H7 (cell line): Measurements from ENCODE around the gene PUS1. TPM values are rescaled to one million over a fixed set of nuclear protein-coding genes. Genes with fewer than 3 reads are reported as not detected.
A peak's percentile ranks its signal among the peaks of the same experiment; 100 is the strongest.
"Not testable (repeated sequence)": the region's sequence is repeated elsewhere in the genome, so short reads cannot be mapped to it uniquely, and the experiment has no call there.

Experiments used
- DNase-seq: peaks from one replicate; pipeline ENCODE4 v3.0.0; 2012
- H3K27me3 ChIP-seq: 2 replicates; pipeline ENCODE4 v1.6.0; 2011; ENCODE audit warnings: mild to moderate bottlenecking, low read length; ENCODE audit not compliant: control insufficient read depth, insufficient read depth
- H3K36me3 ChIP-seq: replicated peaks from 2 replicates; pipeline ENCODE4 v1.5.1; 2011; ENCODE audit warnings: low read length; ENCODE audit not compliant: control insufficient read depth, insufficient read depth
- H3K4me3 ChIP-seq: 2 replicates; pipeline ENCODE4 v1.5.1; 2011; ENCODE audit warnings: low read depth, mild to moderate bottlenecking, control low read depth, low read length, moderate library complexity; ENCODE audit not compliant: insufficient read depth
- total RNA-seq: library from RNA; depleted of rRNA; stranded (reverse); fragments of >200 nt; shearing (Covaris generic); gene quantifications from 2 replicates; pipeline ENCODE4 v1.2.3, GENCODE V29; 2014

PUS1 gene
- total RNA-seq, 1 experiment from 2014 or later = 31.1 TPM

DNA sequence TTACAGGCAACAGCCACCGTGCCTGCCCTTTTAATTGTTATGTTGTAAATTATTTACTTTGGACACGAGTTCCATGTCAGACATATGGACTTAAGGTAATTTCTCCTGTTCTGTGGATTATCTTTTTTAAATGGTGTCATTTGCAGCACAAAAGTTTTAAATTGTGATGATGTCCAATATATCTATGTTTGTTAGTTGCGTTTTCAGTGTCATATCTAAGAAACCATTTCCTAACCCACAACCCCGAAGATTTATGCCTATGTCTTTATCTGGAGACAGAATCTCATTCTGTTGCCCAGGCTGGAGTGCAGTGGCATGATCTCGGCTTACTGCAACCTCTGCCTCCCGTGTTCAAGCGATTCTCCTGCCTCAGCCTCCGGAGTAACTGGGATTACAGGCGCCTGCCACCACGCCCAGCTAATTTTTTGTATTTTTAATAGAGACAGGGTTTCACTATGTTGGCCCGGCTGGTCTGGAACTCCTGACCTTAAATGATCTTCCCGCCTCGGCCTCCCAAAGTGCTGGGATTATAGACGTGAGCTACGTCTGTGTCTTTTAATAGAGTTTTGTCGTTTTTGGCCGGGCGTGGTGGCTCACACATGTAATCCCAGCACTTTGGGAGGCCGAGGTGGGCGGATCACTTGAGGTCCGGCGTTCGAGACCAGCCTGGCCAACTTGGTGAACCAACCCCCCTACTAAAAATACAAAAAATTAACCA lies 19.8 kb downstream of the PUS1 start:
- peak overlapping the region; percentile 48 for H3K4me3 ChIP-seq
- not testable (repeated sequence) for H3K36me3 ChIP-seq, H3K27me3 ChIP-seq, DNase-seq

- Histone ChIP-seq H3K36me3 (peaks cover 1% of the 10 kb centered on the region; the same call in 1 of the 2 replicates), H3K27me3 (no peaks in the 10 kb centered on the region), H3K4me3 (peak within 1 kb of the TSS; percentile 91)
- peak; percentile 99 for DNase-seq
Measured at GRCh38 chr12:131949431-131950181, 20.5 kb downstream of the PUS1 start, which contains the start of gene EP400. TSS of gene EP400 (plus strand) at chr12:131949942. CDS start at chr12:131960620, 10,678 bp downstream.

DNA sequence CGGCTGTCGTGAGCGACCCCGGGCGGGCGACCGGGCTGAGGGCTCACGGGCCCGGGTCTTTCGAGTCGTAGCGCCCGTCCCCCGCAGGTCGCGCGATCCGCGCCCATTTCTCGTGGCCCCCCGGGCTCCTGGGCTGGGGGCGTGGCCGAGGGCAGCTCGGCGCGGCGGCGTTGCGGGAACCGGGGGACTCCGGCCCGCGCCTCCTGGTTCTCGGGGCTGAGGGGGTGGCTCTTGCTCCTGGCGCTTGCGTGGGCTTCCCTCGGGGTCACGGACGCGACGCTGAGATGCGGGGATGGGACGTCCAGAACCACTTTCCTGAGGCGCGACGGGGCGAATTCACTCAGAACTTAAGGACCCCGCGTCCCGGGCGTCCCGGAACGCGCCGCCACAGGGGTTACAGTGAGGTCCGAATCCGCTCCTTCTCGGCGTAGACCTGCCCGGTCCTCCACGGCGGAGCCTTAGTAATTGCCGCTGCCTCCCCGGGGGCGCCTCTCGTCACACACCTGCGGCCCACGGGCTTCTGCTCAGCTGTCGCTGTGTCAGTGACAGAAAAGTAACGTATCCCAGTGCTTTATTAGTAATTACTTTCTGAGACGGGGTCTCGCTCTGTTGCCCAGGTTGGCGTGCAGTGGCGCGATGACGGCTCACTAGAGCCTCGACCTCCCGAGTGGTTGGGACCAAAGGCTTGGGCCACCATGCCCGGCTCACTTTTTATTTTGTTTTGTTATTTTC lies 21.3 kb downstream of the PUS1 start:
- Histone ChIP-seq H3K27me3 (no peaks in the 10 kb centered on the region), H3K4me3 (peak overlapping the region; percentile 91), H3K36me3 (no peaks in the 10 kb centered on the region)
- DNase-seq = peak; percentile 87

- DNase-seq, H3K36me3 ChIP-seq, H3K27me3 ChIP-seq, H3K4me3 ChIP-seq: not testable (repeated sequence)
Measured at GRCh38 chr12:131953810-131954209, 24.7 kb downstream of the PUS1 start.

DNA sequence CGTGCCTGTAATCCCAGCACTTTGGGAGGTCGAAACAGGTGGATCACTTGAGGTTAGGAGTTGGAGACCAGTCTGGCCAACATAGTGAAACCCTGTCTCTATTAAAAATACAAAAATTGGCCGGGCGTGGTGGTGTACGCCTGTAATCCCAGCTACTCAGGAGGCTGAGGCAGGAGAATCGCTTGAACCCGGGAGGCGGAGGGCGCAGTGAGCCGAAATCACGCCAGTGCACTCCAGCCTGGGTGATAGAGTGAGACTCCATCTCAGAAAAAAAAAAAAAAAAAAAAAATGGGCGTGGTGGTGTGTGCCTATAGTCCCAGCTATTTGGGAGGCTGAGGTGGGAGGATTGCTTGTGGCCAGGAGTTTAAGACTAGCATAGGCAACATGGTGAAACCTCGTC lies 25.4 kb downstream of the PUS1 start:
- not testable (repeated sequence) for H3K36me3 ChIP-seq, H3K4me3 ChIP-seq, H3K27me3 ChIP-seq, DNase-seq

- no peak for DNase-seq
- H3K36me3 ChIP-seq = peaks cover 7% of the 10 kb centered on the region
- no peaks in the 10 kb centered on the region for H3K27me3 ChIP-seq
- no peak overlapping the region for H3K4me3 ChIP-seq
Measured at GRCh38 chr12:131959116-131959515, 30.0 kb downstream of the PUS1 start.

GRCh38 chr12:131959641-131960589 lies 30.8 kb downstream of the PUS1 start:
- Histone ChIP-seq H3K36me3 (peaks cover 8% of the 10 kb centered on the region), H3K4me3 (no peak overlapping the region), H3K27me3 (no peaks in the 10 kb centered on the region)
- DNase-seq = no peak

GRCh38 chr12:131960590-131961325 lies 31.7 kb downstream of the PUS1 start:
- H3K36me3 ChIP-seq, H3K27me3 ChIP-seq, H3K4me3 ChIP-seq, DNase-seq: not testable (repeated sequence)

DNA sequence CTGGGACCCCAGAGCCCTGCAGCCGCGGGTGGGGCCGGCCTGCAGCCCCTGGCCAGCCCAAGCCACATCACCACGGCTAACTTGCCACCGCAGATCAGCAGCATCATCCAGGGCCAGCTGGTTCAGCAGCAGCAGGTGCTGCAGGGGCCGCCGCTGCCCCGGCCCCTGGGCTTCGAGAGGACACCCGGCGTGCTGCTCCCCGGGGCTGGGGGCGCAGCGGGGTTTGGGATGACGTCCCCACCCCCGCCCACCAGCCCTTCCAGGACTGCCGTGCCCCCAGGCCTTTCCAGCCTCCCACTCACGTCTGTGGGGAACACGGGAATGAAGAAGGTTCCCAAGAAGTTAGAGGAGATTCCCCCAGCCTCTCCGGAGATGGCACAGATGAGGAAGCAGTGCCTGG lies 32.3 kb downstream of the PUS1 start:
- not testable (repeated sequence) for DNase-seq, H3K4me3 ChIP-seq, H3K27me3 ChIP-seq, H3K36me3 ChIP-seq

GRCh38 chr12:131962069-131962468 lies 33.0 kb downstream of the PUS1 start:
- DNase-seq = no peak
- H3K36me3 ChIP-seq = peaks cover 8% of the 10 kb centered on the region
- H3K27me3 ChIP-seq = no peaks in the 10 kb centered on the region
- no peak overlapping the region for H3K4me3 ChIP-seq

DNA sequence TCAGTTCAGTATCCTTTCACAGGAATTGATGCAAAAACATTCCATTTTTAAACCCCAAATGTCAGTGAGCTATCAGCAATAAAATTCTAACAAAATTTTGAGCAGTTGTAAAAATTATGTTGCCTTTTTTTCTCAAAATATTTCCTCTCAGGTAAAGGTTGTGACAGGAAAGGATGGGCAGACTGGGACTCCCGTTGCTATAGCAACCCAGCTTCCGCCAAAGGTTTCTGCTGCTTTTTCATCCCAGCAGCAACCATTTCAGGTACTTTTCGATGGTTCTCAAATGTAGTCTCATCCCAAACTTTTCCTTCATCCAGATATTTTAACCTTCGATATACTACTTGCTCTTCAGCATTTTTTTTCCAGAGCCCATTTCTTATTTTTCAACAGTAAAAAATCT lies 34.3 kb downstream of the PUS1 start:
- DNase-seq = peak; percentile 50
- Histone ChIP-seq H3K4me3 (no peak overlapping the region), H3K27me3 (no peaks in the 10 kb centered on the region), H3K36me3 (peaks cover 8% of the 10 kb centered on the region)

- Histone ChIP-seq H3K36me3 (peaks cover 7% of the 10 kb centered on the region), H3K27me3 (no peaks in the 10 kb centered on the region), H3K4me3 (no peak overlapping the region)
- DNase-seq = no peak
Measured at GRCh38 chr12:131965073-131965472, 36.0 kb downstream of the PUS1 start.

DNA sequence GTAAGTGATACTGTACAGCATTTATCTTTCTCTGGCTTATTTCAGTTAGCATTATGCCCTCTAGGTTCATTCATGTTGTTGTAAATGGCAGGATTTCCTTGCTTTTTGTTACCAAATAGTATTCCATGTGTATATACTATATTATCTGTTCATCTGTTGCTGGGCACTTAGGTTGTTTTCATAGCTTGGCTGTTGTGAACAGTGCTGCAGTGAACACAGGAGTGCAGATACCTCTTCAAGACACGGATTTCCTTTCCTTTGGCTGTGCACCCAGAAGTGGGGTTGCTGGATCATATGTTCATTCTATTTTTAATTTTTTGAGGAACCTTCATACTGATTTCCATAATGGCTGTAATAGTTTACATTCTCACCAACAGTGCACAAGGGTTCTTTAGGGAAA lies 42.1 kb downstream of the PUS1 start:
- H3K4me3 ChIP-seq = no peak overlapping the region
- H3K36me3 ChIP-seq = no peaks in the 10 kb centered on the region
- DNase-seq = no peak
- H3K27me3 ChIP-seq = no peaks in the 10 kb centered on the region
